ENCODE data around the gene GGTLC2. TPM values are rescaled to one million over a fixed set of nuclear protein-coding genes. Genes with fewer than 3 reads are reported as not detected.

GGTLC2 gene
- total RNA-seq, 2 experiments from 2014 or later, result not detected

DNA sequence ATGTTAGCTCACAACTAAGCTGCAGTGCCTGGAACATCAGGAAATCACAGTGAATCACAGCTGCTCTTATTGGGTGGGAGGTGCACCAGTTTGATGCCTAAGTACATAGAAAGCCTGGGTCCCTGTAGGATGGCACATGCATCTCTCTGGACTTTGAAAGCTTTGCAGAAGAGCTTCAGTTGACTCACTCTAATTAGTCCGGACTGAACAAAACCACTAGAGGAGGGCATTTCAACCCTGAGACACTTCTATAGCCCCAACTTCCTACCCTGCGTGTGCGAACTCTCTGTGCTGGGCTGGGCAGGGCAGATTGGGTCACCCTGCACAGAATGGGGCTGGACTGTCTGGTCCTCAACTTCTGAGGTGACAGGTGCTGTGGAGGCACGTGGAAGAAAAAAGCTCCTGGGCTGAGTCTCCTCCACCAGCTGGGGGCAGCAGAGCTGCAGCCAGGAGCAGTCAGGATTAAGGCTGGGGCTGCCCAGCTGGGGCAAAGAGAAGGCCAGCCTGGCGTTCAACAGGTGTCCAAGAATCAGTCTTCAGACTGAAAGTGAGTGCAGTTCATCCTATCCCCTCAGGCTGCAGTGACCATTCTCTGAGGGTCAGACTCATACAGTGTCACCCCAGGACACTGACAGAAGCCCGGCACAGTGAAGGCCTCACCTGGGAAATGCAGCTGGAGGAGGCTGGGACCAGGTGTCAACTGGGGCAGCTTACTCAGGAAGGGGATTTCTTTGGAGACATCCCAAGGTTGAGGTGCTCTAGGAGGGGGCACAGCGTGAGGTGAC lies 22.1 kb downstream of the GGTLC2 start:
- ChIA-PET POLR2A (no interaction called here), CTCF (interaction anchor here (0.9 to 1.1 kb wide), 2 partner anchors 26 to 244 kb away, joined by 3 read pairs; no protein-coding TSS in a partner anchor)

DNA sequence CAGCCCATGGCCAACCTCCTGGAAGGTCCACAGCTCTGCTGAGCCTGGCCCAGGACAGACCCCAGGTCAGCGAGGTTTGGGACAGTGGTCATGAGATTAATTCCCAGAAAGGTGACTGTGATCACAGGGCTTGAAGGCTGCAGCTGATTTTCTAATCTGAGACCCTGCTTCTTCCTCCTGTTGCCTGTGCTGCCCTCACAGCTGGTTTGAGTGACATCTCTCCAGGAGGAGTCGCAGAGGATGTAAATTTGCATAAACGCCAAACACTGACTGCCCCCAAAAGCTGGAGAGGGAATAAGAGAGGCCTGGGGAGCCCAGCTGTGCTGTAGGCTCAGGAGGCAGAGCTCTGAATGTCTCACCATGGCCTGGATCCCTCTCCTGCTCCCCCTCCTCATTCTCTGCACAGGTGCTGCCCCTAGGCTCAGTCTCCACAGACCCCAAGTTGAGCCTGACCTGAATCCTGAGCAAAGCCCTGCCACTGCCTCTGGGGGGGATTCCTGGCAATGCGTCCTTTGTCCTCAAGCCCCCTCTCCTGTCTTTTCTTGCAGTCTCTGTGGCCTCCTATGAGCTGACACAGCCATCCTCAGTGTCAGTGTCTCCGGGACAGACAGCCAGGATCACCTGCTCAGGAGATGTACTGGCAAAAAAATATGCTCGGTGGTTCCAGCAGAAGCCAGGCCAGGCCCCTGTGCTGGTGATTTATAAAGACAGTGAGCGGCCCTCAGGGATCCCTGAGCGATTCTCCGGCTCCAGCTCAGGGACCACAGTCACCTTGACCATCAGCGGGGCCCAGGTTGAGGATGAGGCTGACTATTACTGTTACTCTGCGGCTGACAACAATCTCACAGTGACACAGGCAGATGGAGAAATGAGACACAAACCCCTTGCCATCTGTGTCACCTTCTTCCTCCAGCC lies 23.8 kb downstream of the GGTLC2 start:
- CTCF ChIA-PET, result no interaction called here
- POLR2A ChIA-PET, result no interaction called here

DNA sequence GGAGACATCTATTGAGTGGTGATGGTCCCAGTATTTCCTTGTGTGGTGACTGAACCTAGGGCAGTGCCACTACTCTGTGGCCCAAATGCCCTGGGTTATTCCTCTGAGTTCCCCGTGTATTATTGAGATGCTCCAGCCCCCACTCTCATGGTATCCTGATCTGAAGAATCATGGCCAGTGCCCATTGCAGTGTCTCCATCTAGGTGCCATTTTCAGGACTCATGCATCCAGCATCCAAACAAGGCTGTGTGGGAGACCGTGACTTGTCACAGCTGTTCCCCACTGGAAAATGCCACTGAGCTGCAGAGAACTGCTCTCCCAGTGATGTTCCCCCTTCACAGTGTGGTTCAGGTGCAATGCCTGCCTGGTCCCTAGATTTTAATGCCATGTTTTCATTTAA lies 24.7 kb downstream of the GGTLC2 start:
- ChIA-PET CTCF (no interaction called here), POLR2A (no interaction called here)

DNA sequence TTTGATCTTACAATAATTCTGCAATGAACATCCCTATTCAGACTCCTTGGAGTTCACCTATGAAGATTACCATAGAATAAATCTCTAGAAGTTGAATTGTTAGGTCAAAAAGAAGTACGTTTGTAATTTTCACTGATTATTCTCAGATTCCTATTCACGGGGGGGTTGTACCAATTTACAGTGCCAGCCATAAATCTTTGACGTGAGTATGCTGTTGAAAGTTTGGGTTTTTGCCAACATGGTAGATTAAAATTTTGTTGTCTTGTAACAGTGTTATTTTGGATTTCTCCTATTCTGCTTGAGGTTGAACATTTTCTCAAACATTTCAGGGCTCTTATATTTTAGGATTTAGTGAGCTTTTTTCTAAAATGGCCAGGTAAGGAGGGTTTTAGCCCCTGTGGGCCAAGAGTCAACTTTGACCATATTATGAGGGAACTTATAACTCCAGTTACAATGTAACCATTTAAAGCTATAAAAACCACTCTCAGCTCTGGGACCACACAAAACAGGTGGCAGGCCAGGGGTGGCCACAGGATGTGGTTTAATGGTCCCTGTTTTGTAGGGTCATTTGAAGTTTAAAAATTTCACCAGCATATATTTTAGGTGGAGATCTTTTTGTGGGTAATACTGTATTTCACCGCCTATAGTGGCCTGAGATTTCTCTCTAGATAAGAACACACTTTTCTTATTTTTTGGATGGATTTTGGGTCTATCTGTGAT lies 25.8 kb downstream of the GGTLC2 start:
- ChIA-PET CTCF (no interaction called here), POLR2A (no interaction called here)

DNA sequence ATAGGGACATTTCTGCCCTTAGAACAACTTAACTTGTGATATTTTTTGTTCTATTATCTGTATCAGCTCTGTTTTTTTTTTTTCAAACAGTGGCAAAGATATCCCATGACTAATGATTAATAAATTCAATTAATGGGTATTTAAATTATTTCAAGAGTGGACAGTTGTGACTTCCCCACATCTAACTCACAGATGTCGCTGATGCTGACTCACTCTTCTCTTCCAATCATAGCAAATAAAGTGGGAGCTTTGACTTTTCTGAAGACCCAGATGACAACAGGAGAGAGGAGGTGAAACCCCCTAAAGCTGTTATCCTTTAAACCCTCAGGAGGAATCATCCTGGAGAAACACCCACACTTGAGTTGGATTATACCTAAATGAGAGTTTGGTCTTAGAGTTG lies 27.1 kb downstream of the GGTLC2 start:
- ChIA-PET POLR2A (no interaction called here), CTCF (no interaction called here)

DNA sequence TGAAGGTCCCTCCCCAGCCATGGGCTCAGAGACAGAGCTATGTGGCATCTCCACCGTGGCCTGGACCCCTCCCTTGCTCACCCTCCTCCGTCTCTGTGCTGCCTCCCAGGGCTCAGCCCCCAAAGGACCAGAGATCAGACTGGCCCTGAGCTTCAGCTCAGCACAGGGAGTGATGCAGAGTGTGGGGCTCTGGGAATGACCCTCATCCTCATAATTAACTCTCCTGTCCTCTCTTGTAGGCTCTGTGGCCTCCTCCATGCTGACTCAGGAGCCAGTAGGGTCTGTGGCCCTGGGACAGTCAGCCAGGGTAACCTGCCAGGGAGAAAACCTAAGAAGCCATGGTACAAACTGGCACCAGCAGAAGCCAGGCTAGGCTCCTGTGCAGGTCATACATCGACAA lies 28.7 kb downstream of the GGTLC2 start:
- ChIA-PET POLR2A (no interaction called here), CTCF (no interaction called here)

DNA sequence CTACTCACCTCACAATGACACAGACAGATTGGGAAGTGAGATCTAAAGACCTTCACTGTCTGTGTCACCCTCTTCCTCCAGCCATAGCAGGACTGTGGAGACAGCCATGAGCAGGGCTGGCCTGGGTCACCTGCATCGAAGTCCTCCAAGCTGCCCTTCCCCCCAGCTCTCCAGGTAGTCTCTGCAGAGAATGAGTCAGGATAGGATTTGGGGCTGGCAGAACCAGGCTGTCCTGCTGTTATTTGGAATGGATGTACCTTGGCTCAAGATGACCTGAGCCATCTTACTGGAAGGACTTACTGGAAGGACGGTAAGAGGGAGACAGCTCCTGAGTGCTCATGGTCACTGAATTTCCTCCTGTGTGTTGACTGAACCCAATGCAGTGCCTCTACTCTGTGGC lies 29.2 kb downstream of the GGTLC2 start:
- POLR2A ChIA-PET, result no interaction called here
- CTCF ChIA-PET, result no interaction called here

DNA sequence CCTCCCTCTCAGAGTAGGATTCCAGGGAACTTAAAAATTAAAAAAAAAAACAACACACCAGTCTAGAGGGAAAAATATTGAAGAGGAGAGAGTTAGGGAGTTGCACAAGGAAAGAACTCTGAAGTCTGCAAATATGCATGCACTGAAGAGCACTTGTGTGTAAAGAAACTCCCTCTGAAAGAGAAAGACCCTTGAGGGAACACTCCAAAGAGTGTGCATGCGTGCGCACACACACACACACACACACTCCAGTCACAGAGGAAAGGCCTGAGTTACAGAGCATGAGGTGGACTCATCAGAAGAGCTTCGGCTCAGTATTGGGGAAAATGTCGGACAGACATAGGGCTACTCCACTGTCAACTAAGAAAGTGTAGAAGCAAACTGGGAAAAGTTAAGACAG lies 30.1 kb downstream of the GGTLC2 start:
- ChIA-PET CTCF (interaction anchor here (1.3 kb wide), 1 partner anchor 14 kb away, joined by 3 read pairs; no protein-coding TSS in a partner anchor), POLR2A (no interaction called here)

DNA sequence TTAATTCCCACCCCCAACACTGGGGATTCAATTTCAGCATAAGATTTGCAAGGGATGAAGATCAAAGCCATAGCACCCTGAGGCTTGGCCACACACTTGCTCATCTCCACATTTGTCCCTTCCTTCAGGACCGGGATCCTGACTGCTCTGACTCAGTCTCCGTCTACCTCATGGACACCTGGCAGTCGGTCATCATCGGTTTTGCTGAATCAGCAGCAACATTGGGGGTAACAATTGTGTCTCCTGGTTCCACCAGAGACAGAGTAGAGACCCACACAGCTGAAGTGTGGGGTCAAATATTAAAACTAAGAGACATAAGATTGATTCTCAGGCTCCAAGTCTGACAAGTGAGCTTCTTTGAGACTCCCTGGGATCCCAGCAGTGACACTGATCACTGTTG lies 34.6 kb downstream of the GGTLC2 start:
- ChIA-PET CTCF (no interaction called here), POLR2A (no interaction called here)

DNA sequence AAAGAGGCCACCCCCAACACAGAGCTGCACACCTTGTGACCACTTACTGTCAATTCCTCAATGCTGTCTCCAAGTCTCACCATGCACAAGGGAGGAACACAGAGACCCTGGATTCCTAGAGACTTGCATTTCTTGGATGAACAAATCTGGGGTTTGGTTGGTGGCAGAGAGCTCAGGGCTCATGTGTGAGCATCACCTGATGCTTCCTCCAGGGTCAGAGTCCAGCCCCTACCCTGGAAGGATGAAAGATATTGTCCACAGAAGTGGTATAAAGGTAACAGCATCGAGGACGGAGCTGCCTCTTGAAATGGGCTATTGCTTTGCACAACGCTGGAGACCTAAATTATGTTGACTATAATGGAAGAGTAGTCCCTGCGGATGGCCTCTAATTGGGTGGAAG lies 36.0 kb downstream of the GGTLC2 start:
- ChIA-PET POLR2A (no interaction called here), CTCF (no interaction called here)

DNA sequence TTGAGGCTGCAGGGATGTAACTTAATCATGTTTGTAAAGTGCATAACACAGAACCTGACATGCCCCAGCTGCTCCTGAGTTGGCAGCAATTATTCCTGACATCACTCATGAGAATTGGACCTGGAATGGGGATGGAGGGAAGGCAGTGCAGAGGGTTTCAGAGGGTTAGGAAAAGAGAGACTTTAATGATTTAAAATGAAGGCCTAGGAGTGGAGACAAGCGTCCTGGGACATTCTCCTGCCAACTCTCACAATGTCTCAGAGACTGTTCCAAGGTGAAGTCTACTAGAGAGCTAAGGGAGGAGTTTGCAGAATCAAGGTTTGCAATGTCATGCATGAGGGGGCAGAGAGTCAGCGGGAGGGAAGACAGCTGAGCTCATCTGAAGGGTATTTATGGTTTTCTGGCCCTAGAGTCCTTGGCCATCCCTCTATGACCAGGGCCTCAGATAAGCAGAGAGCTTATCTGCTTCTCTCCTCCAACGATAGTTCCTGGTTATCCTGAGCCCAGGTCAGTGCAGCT lies 36.9 kb downstream of the GGTLC2 start:
- CTCF ChIA-PET, result no interaction called here
- POLR2A ChIA-PET, result no interaction called here

DNA sequence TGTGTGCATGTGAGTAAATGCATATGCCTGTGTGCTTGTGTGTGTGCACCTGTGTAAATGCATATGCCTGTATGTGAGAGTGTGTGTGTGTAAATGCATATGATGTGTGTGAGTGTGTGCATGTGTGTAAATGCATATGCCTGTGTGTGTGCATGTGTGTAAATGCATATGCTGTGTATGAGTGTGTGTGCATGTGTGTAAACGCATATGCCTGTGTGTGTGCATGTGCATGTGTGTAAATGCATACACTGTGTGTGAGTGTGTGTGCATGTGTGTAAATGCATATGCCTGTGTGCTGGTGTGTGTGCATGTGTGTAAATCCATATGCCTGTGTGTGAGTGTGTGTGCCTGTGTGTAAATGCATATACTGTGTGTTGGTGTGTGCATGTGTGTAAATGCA lies 37.8 kb downstream of the GGTLC2 start:
- CTCF ChIA-PET, result no interaction called here

DNA sequence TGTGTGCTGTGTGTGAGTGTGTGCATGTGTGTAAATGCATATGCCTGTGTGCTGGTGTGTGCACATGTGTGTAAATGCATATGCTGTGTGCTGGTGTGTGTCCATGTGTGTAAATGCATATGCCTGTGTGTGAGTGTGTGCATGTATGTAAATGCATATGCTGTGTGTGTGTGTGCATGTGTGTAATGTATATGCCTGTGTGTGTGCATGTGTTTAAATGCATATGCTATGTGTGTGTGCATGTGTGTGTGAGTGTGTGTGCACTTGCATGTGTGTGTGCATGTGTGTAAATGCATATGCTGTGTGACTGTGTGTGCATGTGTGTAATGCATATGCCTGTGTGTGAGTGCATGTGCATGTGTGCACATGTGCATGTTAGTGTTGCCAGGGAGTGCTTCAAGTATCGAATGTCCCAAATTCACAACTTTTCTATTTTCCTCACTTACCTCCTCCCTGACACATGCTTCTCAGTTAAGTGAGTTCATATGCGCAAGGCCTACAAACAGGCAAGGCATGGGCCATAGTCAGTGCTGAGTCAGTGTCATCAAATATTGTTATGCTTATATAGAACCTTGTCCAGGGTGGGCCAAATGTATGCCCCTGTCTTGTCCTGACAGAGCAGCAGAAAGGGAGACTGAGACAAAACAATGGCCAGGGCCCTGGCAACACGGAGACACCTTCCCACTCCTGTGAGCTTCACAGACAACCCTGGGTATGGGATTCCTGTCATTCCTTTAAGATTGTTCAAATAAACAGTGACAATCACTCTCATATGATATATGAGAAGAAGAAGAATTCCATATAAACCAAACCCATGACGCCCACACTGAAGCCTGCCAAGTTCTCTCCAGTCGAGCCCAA lies 38.6 kb downstream of the GGTLC2 start:
- ChIA-PET POLR2A (no interaction called here), CTCF (interaction anchor here (1.0 kb wide), 1 partner anchor 10 kb away, joined by 4 read pairs; no protein-coding TSS in a partner anchor)

More for the DNA sequence above, 37.8 kb downstream of the GGTLC2 start:
- POLR2A ChIA-PET, result no interaction called here

DNA sequence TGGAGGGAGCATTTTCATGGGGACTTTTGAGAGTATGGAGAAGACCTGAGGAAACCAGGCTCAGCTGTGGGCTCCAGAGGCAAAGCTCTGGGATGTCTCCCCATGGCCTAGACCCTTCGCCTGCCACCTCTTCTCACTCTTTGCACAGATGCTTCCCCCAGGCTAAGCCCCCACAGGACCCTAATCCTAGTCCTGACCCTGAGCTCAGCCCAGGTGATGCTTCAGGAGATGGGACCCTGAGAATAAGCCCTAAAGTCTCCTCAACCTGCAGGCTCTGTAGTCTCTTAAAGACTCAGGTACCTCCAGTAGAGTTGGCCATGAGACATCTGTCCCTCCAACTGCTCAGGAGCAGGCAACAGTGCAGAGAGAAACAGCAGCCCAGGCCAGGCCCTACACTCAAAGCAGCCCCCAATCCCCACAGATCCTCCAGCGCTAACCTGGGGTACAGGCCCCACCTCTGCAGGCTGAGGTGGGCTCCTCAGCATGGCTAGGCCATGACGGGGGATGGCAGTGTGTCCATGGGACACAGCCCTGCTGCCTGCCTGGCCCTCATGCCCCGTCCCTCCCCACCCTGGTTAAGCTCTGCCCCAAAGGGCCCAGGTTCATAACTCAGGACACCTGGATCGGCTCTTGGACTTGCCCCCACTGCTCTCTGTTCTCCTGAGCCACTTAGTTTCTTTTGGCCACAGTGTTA lies 39.4 kb downstream of the GGTLC2 start:
- ChIA-PET CTCF (interaction anchor here (1.0 kb wide), 1 partner anchor 9 kb away, joined by 4 read pairs; no protein-coding TSS in a partner anchor), POLR2A (no interaction called here)

DNA sequence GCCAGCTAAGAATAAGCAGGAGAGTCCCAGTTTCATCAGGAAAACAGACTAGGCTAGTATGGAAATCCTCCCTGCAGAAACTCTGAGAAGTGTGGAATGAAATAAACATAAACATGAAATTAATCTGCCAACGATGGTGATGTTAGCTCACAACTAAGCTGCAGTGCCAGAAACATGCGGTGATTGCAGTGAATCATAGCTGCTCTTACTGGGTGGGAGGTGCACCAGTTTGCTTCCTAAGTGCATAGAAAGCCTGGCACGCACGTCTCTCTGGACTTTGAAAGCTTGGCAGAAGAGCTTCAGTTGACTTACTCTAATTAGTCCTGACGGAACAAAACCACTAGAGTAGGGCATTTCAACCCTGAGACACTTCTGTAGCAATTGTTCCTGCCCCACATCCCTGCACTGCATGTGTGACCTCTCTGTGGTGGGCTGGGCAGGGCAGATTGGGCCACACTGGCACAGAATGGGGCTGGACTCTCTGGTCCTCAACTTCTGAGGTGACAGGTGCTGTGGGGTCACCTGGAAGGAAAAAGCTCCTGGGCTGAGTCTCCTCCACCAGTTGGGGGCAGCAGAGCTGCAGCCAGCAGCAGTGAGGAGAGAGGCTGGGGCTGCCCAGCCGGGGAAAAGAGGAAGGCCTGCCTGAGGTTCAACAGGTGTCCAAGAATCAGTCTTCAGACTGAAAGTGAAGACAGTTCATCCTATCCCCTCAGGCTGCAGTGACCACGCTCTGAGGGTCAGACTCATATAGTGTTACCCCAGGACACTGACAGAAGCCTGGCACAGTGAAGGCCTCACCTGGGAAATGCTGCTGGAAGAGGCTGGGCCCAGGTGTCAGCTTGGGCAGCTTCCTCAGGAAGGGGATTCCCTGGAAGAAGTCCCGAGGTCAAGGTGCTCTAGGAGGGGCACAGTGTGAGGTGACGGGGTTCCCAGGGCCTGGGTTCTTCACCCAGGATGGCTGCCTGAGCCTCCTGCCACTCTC lies 40.5 kb downstream of the GGTLC2 start:
- ChIA-PET POLR2A (interaction anchor here (0.7 kb wide), 1 partner anchor 26 kb away, joined by 4 read pairs; no protein-coding TSS in a partner anchor), CTCF (interaction anchor here (0.9 kb wide), 1 partner anchor 11 kb away, joined by 3 read pairs; no protein-coding TSS in a partner anchor)

DNA sequence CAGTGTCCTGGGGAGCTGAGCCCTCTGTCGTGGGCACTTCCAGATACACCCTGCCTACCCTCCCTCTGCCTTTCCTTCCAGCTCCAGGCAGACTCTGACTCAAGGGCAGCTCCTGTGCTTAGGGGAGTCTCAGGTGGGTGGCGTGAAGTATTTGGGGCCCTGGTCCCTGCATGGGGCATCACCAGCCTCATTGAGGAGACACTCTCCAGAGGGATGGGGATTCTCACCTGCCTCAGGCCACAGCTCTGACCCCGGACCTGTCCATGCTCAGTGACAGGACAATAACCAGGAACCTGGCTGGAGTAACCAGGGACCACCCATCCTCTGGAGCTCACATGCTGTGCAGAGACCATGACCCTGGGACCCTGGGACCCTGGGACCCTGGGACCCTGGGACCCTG lies 41.2 kb downstream of the GGTLC2 start:
- CTCF ChIA-PET, result interaction anchor here (0.9 kb wide), 1 partner anchor 11 kb away, joined by 3 read pairs; no protein-coding TSS in a partner anchor
- POLR2A ChIA-PET, result no interaction called here
